GM18507 (cell line): ENCODE measurements around the gene ZBTB7C.

Experiments
- DNase-seq: peaks from one replicate; pipeline ENCODE4 v3.0.0; 2011; ENCODE audit warnings: low read depth; ENCODE audit not compliant: insufficient read length; ENCODE audit errors: extremely low spot score
- FAIRE-seq: peaks from 2 replicates; lab custom pipeline; 2011; peaks lifted over from hg19 to GRCh38; lab: Jason Lieb, UNC

Gene ZBTB7C

GRCh38 chr18:48093104-48093503 lies 316.1 kb downstream of the ZBTB7C start:
- DNase-seq (no peak), FAIRE-seq (no peak)

DNA sequence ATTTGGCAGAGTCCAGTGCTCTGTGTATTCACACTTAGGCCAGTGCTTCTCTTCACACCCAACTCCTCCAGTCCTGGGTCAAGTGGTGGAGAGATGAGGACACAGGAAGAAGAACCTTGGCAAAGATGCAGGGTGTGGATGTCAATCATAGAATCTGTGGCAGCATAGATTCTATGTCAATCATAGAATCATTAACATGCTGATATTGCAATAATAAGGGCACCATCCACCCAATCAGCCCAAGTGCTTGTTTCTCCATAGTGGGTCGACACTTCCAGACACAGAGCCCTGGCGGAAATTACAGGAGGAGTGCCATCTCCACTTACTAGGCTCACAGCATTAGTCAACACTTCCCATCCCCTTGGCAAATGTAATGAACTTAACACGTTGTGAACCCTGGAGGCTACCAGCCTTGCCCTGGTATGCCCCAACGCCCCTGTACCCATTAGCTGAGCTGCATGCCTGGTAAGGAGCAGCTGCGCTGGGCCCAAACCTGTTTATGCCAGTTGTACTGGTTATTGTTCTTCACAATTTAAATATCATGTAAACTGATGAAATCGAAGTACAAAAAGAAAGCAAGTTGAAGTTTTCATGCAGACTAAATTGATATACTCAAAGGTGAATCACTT lies 317.2 kb downstream of the ZBTB7C start:
- no peak for FAIRE-seq

GRCh38 chr18:48090702-48091101 lies 318.5 kb downstream of the ZBTB7C start:
- no peak for FAIRE-seq
- no peak for DNase-seq

More for the DNA sequence above, 317.2 kb downstream of the ZBTB7C start:
- DNase-seq, result no peak

DNA sequence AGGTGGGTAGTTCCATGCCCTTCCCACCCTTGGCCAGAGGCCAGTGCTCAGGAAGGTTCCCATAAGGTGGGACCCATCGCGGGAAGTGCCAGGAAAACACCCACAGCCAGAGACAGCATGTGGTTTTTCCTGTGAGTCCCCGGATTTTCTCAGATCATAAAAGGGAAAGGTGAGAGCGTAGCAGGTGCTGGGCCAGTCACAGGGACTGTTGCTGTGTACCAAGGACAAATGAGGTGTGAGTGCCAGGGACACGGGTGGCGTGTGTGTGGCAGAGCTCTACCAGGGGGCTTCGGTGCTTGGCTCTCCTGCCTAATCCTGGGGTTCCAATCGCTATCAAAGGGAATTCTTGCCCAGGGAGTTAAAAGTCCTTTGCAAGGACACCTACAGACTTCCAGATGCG lies 319.2 kb downstream of the ZBTB7C start:
- FAIRE-seq (no peak), DNase-seq (no peak)

- FAIRE-seq (no peak), DNase-seq (no peak)
These were observed 323.2 kb downstream of the ZBTB7C start for GRCh38 chr18:48085781-48086487.

GRCh38 chr18:48084858-48085257 lies 324.3 kb downstream of the ZBTB7C start:
- FAIRE-seq, result no peak
- no peak for DNase-seq

DNA sequence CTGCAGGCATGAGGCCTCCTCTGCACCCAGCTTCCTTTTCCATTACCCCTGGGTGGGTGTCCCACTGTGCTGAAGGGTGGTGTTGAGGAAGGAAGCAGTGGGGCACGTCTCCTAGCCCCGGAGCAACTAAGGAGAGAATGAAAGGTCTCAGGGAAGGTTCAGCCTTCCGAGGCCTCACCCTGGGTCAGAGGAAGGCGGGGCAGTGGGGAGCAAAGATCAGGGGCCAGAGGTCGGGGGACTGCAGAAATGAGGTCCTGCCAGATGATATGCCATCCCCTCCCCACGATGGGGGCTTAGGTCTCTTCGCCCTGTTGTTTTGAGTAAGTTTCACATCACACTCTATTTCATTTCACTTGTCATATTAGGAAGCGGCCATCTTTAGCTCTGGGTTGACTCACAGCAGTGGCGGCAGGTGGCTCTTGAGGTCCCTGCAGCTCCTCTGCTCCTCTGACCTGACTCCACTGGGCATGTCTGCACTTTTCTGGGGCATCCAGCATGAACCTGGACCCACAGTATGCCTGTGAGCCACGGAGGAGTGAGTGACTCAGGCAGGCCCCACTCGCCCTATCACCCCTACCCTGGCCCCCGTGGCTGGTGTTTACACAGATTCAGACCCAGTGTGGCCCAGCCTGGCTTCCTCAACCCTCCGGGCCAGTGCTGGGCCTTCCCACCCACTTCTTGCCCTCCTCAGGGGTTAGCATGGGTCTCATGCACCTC lies 325.0 kb downstream of the ZBTB7C start:
- FAIRE-seq, result no peak
- DNase-seq, result no peak

DNA sequence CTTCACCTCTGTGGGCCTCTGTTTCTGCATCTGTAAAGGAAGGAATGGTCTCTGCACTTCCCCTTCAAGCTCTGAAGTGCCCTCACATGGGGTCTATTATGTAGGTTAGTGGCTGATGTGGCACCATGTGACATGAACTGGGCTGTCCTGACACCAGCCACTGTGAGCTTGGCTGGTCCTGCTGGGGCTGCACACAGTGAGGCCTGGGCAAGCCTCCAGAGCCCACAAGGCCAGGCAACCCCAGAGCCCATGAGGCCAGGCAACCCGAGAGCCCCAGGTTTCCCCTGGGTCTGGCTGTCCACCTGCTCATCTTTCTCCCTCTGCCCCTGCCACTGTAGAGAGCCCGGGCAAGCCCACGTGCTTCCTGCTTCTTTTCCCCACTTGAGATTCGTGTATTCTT lies 328.6 kb downstream of the ZBTB7C start:
- DNase-seq, result no peak
- FAIRE-seq, result no peak

GRCh38 chr18:48079885-48080284 lies 329.3 kb downstream of the ZBTB7C start:
- FAIRE-seq (no peak), DNase-seq (no peak)

- FAIRE-seq (no peak), DNase-seq (no peak)
These were observed 330.7 kb downstream of the ZBTB7C start for GRCh38 chr18:48078448-48078847.

GRCh38 chr18:48077291-48077690 lies 331.9 kb downstream of the ZBTB7C start:
- FAIRE-seq, result no peak
- no peak for DNase-seq

- DNase-seq, result no peak
- FAIRE-seq, result no peak
These were observed 332.7 kb downstream of the ZBTB7C start for GRCh38 chr18:48076461-48076860.

DNA sequence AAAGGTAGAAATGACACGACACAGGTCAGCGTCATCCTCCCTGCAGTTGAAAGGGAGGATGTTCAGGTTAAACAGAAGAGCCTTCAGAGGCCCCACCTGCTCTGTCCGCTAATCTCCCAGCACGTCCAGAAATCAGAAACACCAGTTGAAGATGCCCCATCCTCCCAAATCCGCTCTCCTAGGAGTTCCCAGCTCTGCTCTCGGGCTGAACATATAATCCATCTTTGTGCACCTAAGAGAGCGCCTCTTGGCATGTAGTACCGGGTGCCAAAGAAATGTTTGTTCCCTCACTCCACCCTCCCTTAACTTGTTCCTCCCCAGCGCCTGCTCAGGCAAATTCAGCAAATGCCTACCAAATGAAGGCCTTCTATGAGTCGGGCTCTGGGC lies 333.5 kb downstream of the ZBTB7C start:
- FAIRE-seq (no peak), DNase-seq (no peak)

DNA sequence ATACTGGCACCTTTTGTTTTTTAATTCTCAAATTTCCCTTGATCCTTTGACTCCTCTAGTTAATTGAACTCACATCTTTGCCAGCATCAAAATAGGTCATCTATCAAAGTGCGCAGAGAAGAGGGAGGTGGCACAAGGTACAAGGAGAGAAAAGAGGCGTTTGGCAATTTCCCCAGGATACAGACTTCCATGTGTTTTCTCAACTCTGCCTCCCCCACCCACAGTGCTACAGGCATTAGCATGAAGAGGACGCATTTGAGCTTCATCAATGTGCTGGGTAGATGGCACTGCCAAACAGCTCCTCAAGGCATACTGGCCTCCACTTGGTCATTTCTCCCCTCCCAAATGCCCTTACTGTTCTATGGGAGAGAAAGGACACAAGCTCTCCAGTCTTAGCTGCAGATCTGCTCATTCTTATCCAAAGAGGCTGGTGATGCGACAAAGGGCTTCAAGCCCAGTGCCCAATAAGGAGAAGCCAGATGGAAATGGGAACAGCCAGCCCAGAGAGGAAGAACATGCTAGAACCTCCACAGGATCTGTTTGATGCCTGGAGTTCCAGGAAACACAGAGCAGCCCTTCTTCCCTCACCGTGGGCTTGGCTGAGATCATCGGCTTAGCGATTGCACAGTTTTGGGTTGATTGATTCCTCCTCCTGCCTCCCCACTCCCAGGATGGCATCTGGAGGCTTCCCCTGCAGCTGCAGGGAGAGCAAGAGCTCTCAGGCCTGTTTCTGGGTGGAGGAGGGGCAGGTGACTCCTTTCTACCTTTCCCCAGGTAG lies 334.1 kb downstream of the ZBTB7C start:
- FAIRE-seq (no peak), DNase-seq (no peak)

DNA sequence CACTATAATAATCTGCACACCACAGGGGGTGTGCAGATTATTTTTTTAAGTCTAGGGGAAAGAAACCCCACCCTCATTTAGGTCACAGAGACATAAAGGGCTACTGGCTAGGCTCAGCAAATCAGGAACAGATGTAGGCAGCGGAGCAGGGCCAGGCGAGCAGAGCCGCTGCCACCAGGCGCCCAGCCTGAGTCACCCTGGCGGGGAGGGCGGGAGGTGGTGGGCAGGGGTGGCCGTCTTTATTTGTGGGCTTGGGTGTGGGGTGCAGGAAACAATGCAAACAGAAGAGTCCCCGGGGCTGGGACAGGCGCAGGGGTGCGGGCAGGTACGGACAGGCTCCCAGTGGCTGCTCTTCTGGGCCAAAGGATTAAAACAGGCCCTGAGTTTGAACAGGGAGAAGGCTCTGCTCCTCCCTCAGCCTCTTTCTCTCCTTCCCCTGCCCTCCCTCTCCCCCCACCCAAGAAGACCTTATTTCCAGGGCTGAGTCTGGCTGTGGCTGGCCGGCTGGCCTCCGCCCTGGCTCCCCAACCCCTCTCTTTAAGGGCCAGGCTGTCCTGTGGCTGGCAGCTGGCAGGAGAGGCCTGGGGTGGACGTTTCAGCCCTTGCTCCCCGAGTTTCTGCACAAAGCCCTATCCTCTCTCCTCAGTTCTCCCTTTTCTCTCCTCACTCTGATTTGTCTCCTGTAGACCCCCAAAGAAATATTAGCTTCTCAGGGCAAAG lies 335.8 kb downstream of the ZBTB7C start:
- FAIRE-seq, result no peak
- no peak for DNase-seq

- DNase-seq, result no peak
- no peak for FAIRE-seq
These were observed 336.6 kb downstream of the ZBTB7C start for GRCh38 chr18:48072428-48073204.

- DNase-seq, result no peak
- FAIRE-seq, result no peak
These were observed 340.2 kb downstream of the ZBTB7C start for GRCh38 chr18:48068916-48069445.

- DNase-seq (no peak), FAIRE-seq (no peak)
These were observed 342.9 kb downstream of the ZBTB7C start for GRCh38 chr18:48066225-48066652.
